Stomach smooth muscle (tissue), 2 donors: ENCODE data around the gene CMTM8.

Experiments used
- H3K27ac ChIP-seq: one replicate; pipeline ENCODE4 v1.7.0; 2013; ENCODE audit warnings: mild to moderate bottlenecking, low read length, inconsistent platforms
- H3K27me3 ChIP-seq, 2 donors: one replicate each; pipeline ENCODE4 v1.7.0; 2013; ENCODE audit warnings: low read length in 2 of 2; ENCODE audit not compliant: insufficient read depth in 2 of 2, control insufficient read depth in 1 of 2
- H3K36me3 ChIP-seq, 2 donors: one replicate each; pipeline ENCODE4 v1.7.0; 2013; ENCODE audit warnings: low read length in 2 of 2; ENCODE audit not compliant: control insufficient read depth in 2 of 2, insufficient read depth in 2 of 2
- H3K4me1 ChIP-seq: one replicate; pipeline ENCODE4 v1.7.0; 2013; ENCODE audit warnings: low read length; ENCODE audit not compliant: control insufficient read depth, insufficient read depth
- H3K4me3 ChIP-seq, 2 donors: one replicate each; pipeline ENCODE4 v1.7.0; 2013; ENCODE audit warnings: low read length in 2 of 2
- H3K9ac ChIP-seq, 2 donors: one replicate each; pipeline ENCODE4 v1.7.0; 2013; ENCODE audit warnings: low read length in 2 of 2, mild to moderate bottlenecking in 1 of 2
- H3K9me3 ChIP-seq, 2 donors: one replicate each; pipeline ENCODE4 v1.7.0; 2013; ENCODE audit warnings: low read length in 2 of 2; ENCODE audit not compliant: control insufficient read depth in 2 of 2
- donor health status: healthy.
- donor health status: Pancreatic carcinoma.

CMTM8 gene

DNA sequence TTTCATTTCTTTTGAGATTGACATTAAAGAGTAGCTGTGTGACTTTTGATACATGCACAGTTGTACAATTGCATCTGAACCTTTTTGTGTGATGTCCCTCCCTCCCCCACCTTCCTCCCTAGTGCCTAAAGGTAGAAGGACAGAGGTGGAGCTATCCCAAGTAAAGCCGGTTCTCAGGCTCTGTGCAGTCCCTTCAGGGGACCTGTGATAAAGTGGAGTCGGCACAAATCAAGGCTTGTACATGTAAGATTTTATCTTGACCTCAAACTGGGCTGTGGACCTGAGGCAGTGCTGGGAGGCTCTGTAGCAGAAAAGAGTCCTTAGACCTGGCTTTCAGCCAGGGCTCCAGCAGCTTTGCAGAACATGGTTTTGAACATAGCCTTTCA, 97.6 kb downstream of the CMTM8 start:
- no peaks in the 10 kb centered on the region for H3K4me1 ChIP-seq
- H3K9me3 ChIP-seq, result no peaks in the 10 kb centered on the region
- H3K4me3 ChIP-seq, result no peak overlapping the region
- H3K27me3 ChIP-seq, result no peaks in the 10 kb centered on the region
- no peak overlapping the region for H3K27ac ChIP-seq
- no peaks in the 10 kb centered on the region for H3K36me3 ChIP-seq
- H3K9ac ChIP-seq, result no peak overlapping the region

DNA sequence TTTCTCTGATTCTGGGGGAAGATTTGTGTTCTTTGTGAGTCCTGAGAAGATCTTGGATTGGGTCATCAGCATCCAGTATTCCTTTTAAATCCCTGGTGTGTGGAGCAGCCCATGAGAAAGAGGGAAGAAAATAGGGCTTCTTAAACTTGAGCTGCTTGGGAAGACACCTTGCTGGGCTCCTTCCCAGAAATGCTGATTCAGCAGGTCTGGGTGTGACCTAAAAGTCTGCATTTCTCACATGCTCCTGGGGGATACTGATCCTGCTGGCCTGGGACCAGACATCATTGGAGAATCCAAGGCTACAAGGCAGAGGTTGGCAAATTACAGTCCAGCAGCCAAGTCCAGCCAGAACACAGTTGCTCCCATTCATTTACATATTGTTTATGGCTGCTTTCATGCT, 99.0 kb downstream of the CMTM8 start:
- no peaks in the 10 kb centered on the region for H3K36me3 ChIP-seq
- H3K9ac ChIP-seq, result no peak overlapping the region
- H3K4me3 ChIP-seq, result no peak overlapping the region
- no peaks in the 10 kb centered on the region for H3K9me3 ChIP-seq
- no peaks in the 10 kb centered on the region for H3K4me1 ChIP-seq
- H3K27ac ChIP-seq, result no peak overlapping the region
- no peaks in the 10 kb centered on the region for H3K27me3 ChIP-seq

DNA sequence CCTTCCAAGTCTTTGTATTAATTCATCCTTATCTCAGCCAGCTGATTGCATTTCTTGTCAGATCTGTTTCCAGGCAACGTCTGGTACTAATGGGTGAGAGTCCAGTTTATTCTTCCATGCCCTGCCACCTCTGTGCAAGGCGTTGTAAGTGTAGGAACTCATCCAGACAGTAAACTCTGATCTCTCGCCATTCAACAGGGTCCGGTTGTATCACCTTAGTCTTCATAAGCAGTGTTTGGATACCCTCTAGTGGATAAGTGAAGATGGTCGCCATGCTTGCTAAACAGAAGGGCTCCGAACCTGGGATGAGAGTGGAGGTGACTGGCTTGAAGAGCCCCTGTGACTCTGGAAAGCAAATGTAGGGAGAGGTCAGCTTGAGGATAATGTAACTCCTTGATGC, 101.6 kb downstream of the CMTM8 start:
- Histone ChIP-seq H3K9ac (no peak overlapping the region), H3K27me3 (no peaks in the 10 kb centered on the region), H3K9me3 (no peaks in the 10 kb centered on the region), H3K27ac (no peak overlapping the region), H3K36me3 (no peaks in the 10 kb centered on the region), H3K4me3 (no peak overlapping the region), H3K4me1 (no peaks in the 10 kb centered on the region)

DNA sequence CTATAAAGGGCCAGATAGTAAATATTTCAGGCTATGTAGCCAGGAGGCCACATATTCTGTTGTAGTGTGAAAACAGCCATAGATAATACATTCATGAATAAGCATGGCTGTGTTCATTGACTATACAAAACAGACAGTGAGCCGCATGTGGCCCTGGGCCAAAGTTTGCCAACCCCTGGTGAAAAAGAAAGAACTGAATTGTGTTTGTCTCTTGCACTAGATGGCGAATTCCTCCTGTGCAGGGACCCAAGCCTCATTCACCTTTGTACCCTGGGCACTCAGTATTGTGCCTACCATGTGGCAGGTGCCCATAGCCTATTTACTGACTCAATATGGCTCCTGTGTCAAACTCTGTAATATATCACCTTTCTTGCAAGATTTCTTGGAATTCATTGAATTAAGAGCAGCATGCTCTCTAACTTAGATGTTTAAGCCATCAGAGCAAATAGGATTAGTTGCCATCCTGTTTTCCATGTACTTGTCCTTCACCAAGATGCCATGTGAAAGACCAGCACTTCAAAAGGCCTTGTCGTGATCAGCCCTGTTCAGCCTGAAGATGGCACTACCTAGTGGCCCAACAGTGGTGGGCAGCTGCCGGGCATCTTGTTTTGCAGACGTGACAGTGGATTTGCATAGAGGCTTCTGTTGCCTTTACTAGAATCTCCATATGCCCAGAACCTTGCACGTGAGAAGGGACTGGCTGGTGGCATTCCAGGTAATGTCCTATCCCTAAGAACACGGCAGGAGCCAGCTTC, 102.3 kb downstream of the CMTM8 start:
- Histone ChIP-seq H3K36me3 (no peaks in the 10 kb centered on the region), H3K9ac (no peak overlapping the region), H3K4me3 (no peak overlapping the region), H3K9me3 (no peaks in the 10 kb centered on the region), H3K4me1 (no peaks in the 10 kb centered on the region), H3K27me3 (no peaks in the 10 kb centered on the region), H3K27ac (no peak overlapping the region)

DNA sequence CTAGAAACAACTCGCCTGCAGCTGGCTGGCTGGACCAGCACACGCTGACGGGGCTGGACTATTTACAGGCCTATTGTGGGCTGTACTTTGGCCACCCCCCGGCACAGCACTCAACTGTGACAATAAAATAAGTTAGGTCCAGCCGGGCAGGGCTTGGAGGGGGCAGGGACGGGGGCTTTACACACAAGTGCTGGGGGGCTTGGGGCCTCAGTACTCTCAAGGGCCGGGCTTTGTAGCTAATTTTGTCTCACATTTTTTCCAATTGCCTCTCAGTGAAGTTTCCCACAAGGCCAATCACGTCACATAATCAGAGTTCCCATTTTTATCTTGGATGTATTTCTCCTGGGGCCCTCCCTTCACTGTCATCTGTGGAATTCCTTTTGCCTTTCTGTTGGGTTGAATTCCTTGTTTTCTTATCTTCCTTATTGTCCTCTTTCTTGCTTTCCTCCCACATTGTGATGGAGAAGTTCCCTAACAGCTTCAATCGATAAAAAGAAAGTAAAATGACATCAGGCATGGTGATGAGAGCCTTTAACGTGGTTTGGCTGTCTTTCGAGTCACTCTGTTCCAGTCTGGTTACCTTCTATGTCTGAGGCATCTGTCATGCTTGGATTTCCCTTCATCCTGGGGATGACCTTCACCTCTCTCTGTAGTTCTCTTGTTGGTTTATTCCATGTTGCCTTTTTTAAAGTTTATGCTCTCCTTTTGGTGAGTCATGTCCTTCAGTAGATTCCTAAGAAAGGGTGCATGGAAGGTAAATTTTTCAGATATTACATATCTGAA, 109.1 kb downstream of the CMTM8 start:
- H3K4me1 ChIP-seq, result no peaks in the 10 kb centered on the region
- H3K9ac ChIP-seq, result no peak overlapping the region
- no peaks in the 10 kb centered on the region for H3K36me3 ChIP-seq
- no peak overlapping the region for H3K27ac ChIP-seq
- H3K9me3 ChIP-seq, result no peaks in the 10 kb centered on the region
- H3K27me3 ChIP-seq, result no peaks in the 10 kb centered on the region
- no peak overlapping the region for H3K4me3 ChIP-seq

DNA sequence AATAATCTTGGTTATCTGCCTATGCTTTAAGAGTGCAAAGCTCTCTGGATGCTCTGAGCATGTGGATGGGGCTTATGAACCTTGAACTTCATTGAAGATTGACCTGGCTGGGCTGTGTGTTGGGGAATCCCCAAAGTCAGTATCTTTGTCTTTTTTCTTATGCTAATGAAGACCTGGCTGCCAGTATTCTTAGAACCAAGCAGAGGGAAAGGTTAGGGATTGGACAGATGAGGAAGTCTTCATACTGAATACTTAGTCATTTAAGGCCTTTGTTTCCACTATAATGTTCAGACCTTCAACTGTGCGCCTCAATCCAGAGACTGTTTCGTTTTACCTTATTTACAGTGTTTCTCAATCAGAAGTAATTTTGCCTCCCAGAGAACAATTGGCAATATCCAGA, 110.7 kb downstream of the CMTM8 start:
- Histone ChIP-seq H3K9me3 (no peaks in the 10 kb centered on the region), H3K4me1 (no peaks in the 10 kb centered on the region), H3K4me3 (no peak overlapping the region), H3K9ac (no peak overlapping the region), H3K27me3 (no peaks in the 10 kb centered on the region), H3K27ac (no peak overlapping the region), H3K36me3 (no peaks in the 10 kb centered on the region)

DNA sequence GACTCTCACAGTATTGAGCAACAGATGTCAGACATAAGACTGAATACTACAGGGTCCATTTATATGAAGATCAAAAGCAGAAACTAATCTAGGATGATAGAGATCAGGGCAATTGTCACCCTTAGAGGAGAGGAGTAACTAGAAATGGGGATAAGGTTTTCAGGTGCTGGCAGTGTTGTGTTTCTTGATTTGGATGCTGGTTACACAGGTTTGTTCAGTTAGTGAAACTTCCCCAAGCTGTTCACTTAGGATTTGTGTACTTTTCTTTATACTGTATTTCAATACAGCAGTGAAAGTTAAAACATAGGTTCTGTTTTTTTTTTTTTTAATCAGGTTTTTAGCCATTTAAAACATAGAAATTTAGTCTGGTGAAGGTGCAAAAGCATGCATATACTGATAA, 114.1 kb downstream of the CMTM8 start:
- no peak overlapping the region for H3K4me3 ChIP-seq
- H3K27ac ChIP-seq, result no peak overlapping the region
- no peak overlapping the region for H3K9ac ChIP-seq
- no peaks in the 10 kb centered on the region for H3K27me3 ChIP-seq
- H3K9me3 ChIP-seq, result no peaks in the 10 kb centered on the region
- H3K4me1 ChIP-seq, result no peaks in the 10 kb centered on the region
- no peaks in the 10 kb centered on the region for H3K36me3 ChIP-seq

DNA sequence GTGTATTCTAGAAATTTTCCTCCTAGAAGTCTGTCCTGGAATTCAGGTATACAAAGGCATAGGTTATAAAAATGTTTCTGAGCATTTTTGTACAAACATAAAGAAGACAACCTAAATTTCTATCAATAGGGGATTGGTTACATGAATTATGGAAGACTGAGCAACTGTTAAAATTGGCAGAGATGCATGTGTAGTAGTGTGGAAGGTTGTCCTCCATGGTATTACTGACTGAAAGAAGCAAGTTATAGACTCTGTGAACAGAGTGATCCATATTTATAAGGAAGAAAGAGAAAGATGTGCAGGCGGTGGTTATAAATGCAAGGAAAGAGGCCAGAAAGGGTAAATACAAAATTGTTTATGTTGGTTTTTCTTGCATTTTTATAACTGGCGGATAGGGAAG, 114.9 kb downstream of the CMTM8 start:
- Histone ChIP-seq H3K4me3 (no peak overlapping the region), H3K36me3 (no peaks in the 10 kb centered on the region), H3K27ac (no peak overlapping the region), H3K9ac (no peak overlapping the region), H3K27me3 (no peaks in the 10 kb centered on the region), H3K9me3 (no peaks in the 10 kb centered on the region), H3K4me1 (no peaks in the 10 kb centered on the region)

DNA sequence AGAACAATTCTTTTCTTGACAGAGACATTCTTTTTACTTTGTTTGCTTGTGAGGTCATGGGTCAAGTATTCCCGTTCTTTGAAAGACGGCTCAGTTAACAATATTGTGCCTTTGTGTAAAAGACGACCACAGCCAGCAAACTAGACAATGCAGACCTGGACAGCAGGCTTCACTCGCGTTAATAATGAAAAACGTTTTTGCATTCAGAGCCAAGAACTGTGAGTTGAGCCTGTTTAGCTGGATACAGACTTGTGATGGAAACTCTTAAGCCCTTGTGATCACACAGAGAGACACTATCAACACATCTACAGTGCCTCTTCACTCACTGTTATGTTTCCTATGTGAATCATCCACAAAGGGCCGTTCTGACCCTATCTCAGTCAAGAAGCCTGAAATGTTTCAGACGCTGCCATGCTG, 115.9 kb downstream of the CMTM8 start:
- Histone ChIP-seq H3K36me3 (no peaks in the 10 kb centered on the region), H3K4me1 (no peaks in the 10 kb centered on the region), H3K27ac (no peak overlapping the region), H3K9ac (no peak overlapping the region), H3K27me3 (no peaks in the 10 kb centered on the region), H3K9me3 (no peaks in the 10 kb centered on the region), H3K4me3 (no peak overlapping the region)

DNA sequence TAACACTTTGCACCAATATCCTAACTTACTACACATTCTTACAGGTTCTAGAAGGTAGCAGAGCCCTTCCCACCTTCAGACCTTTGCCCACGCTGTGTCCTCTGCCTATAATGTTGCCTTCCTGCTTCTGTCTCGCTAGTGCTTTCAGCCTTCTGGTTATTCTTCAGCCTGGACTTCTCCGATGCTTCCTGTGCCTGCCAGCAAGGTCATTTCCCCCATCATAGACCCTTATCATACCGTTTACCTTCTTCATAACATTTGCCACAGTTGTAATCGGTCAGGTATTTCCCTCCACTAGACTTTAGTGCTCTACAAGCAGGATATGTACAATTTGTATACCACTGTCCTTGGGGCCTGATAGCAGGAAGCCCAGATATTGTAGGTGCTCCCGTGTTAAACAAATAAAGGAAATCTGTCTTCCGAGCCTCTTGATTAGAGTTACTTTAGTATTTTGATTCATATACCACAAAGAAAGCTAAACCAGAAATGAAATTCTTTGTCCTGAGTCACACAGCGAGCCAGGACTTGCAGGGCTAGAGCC, 117.3 kb downstream of the CMTM8 start:
- no peak overlapping the region for H3K9ac ChIP-seq
- no peaks in the 10 kb centered on the region for H3K36me3 ChIP-seq
- no peaks in the 10 kb centered on the region for H3K9me3 ChIP-seq
- H3K27ac ChIP-seq, result no peak overlapping the region
- H3K27me3 ChIP-seq, result no peaks in the 10 kb centered on the region
- no peak overlapping the region for H3K4me3 ChIP-seq
- H3K4me1 ChIP-seq, result no peaks in the 10 kb centered on the region
